DOHH2 (cell line): ENCODE results near the gene CCDC61.

Experiments
- CTCF ChIP-seq: fragments of 200-600 bp; sonication (generic); IDR thresholded peaks from one replicate; pipeline ENCODE4 v1.5.1; 2014; ENCODE audit warnings: antibody characterized with exemption, mild to moderate bottlenecking, low read depth, low read length; ENCODE audit not compliant: poor library complexity, severe bottlenecking
- EZH2phosphoT487 ChIP-seq: fragments of 200-600 bp; sonication (generic); IDR thresholded peaks from 2 replicates; pipeline ENCODE4 v1.6.1; 2017; ENCODE audit warnings: borderline replicate concordance, mild to moderate bottlenecking, antibody characterized with exemption, low read length, moderate library complexity, mixed read lengths

- no peak for TF ChIP-seq CTCF
- no peak for TF ChIP-seq EZH2phosphoT487
These were observed 38.1 kb downstream of the CCDC61 start for GRCh38 chr19:46033401-46033800.
